GM12878 (cell line): ENCODE data around the gene SLAMF9. TPM values are rescaled to one million over a fixed set of nuclear protein-coding genes. Genes with fewer than 3 reads are reported as not detected.

Source experiments
- ATAC-seq: fragments of 200-7000 bp; cut with Tn5 transposase; 3 replicates; pipeline ENCODE4 v1.9.1; 2020; ENCODE audit warnings: mild to moderate bottlenecking, moderate library complexity
- BruUV-seq: library from RNA; stranded (reverse); fragments of 400-500 nt; replicated peaks from 2 replicates; lab custom pipeline; 2021; lab: Mats Ljungman, UMichigan
- CTCF ChIA-PET: fragments of 300-600 bp; sonication (Branson Sonifier 250); formaldehyde crosslinking; extraction: SDS; loops from one replicate; lab custom pipeline; 2021; ENCODE audit warnings: inconsistent platforms; lab: Yijun Ruan, JAX
- POLR2A ChIA-PET: fragments of 350-600 bp; formaldehyde crosslinking; extraction: SDS; loops from one replicate; lab custom pipeline; 2021; ENCODE audit warnings: inconsistent platforms; lab: Charles Lee
- RAD21 ChIA-PET: fragments of 300-600 bp; sonication (Branson Sonifier 250); formaldehyde crosslinking; loops from one replicate; lab custom pipeline; 2023; ENCODE audit warnings: antibody characterized with exemption; ENCODE audit not compliant: unreplicated experiment; lab: Charles Lee
- SMC1A ChIA-PET: fragments of 300-600 bp; sonication (Branson Sonifier 250); formaldehyde crosslinking; loops from one replicate; lab custom pipeline; 2023; ENCODE audit not compliant: unreplicated experiment, uncharacterized antibody; lab: Charles Lee
- DNase-seq: peaks from one replicate; pipeline ENCODE4 v3.0.0-alpha.2; 2011; ENCODE audit warnings: low read depth, low spot score
- FAIRE-seq: peaks from 3 replicates; lab custom pipeline; 2011; peaks lifted over from hg19 to GRCh38; lab: Jason Lieb, UNC
- H2AFZ ChIP-seq: 2 replicates; pipeline ENCODE4 v1.6.0; 2011; ENCODE audit warnings: low read depth, low read length, control low read depth; ENCODE audit not compliant: control insufficient read depth
- H3K27ac ChIP-seq: 2 replicates; pipeline ENCODE4 v1.5.1; 2011; ENCODE audit warnings: control low read depth; ENCODE audit not compliant: control insufficient read depth, insufficient read depth
- H3K27me3 ChIP-seq, 2 experiments: replicated peaks in 1 of 2; 2 replicates each; pipeline versions ENCODE4 v1.6.0 to v1.6.1; 2011; ENCODE audit warnings: low read length in 1 of 2; ENCODE audit not compliant: control insufficient read depth in 2 of 2, insufficient read depth in 2 of 2
- H3K36me3 ChIP-seq, 2 experiments: 2 replicates each; pipeline ENCODE4 v1.5.1; 2011; ENCODE audit warnings: low read length in 1 of 2; ENCODE audit not compliant: control insufficient read depth in 2 of 2, insufficient read depth in 2 of 2
- H3K4me1 ChIP-seq: 2 replicates; pipeline ENCODE4 v1.6.1; 2011; ENCODE audit warnings: mild to moderate bottlenecking, low read length, moderate library complexity, mixed read lengths; ENCODE audit not compliant: control insufficient read depth, insufficient read depth
- H3K4me2 ChIP-seq: 2 replicates; pipeline ENCODE4 v1.6.0; 2011; ENCODE audit warnings: control low read depth; ENCODE audit not compliant: control insufficient read depth, insufficient read depth
- H3K4me3 ChIP-seq: fragments of 200-600 bp; sonication (generic); 2 replicates; pipeline ENCODE4 v1.5.1; 2016
- H3K79me2 ChIP-seq: 2 replicates; pipeline ENCODE4 v1.6.0; 2011; ENCODE audit warnings: low read length; ENCODE audit not compliant: control insufficient read depth, insufficient read depth
- H3K9ac ChIP-seq: 2 replicates; pipeline ENCODE4 v1.8.0; 2011; ENCODE audit warnings: low read length, control low read depth, mixed read lengths; ENCODE audit not compliant: control insufficient read depth, insufficient read depth
- H3K9me3 ChIP-seq: replicated peaks from 3 replicates; pipeline ENCODE4 v1.5.1; 2011; ENCODE audit warnings: mild to moderate bottlenecking, low read length; ENCODE audit not compliant: control insufficient read depth, insufficient read depth
- H4K20me1 ChIP-seq: 2 replicates; pipeline ENCODE4 v1.6.0; 2011; ENCODE audit not compliant: control insufficient read depth, insufficient read depth
- IRF5 ChIP-seq: fragments of 450-650 bp; IDR thresholded peaks from 2 replicates; pipeline ENCODE4 v1.6.1; 2017; ENCODE audit warnings: borderline replicate concordance
- JUNB ChIP-seq: IDR thresholded peaks from 2 replicates; pipeline ENCODE4 v1.6.1; 2016; ENCODE audit warnings: antibody characterized with exemption, mild to moderate bottlenecking
- KAT2A ChIP-seq: conservative IDR thresholded peaks from 2 replicates; pipeline ENCODE4 v1.6.1; 2011; ENCODE audit warnings: low read depth, low read length; ENCODE audit not compliant: control insufficient read depth
- MEF2B ChIP-seq: fragments of 450-650 bp; IDR thresholded peaks from 2 replicates; pipeline ENCODE4 v1.6.1; 2018; ENCODE audit warnings: mild to moderate bottlenecking, moderate library complexity; ENCODE audit not compliant: partially characterized antibody, poor library complexity, severe bottlenecking
- NFIC ChIP-seq: IDR thresholded peaks from 2 replicates; pipeline ENCODE4 v1.6.1; 2012; ENCODE audit warnings: low read depth, mild to moderate bottlenecking, inconsistent platforms, low read length, moderate library complexity
- POLR2AphosphoS2 ChIP-seq: IDR thresholded peaks from 2 replicates; pipeline ENCODE4 v1.6.1; 2011; ENCODE audit warnings: low read depth, mild to moderate bottlenecking, low read length, improper control_type of control experiment, moderate library complexity
- RB1 ChIP-seq: fragments of 450-650 bp; formaldehyde crosslinking; IDR thresholded peaks from 2 replicates; pipeline ENCODE4 v1.6.1; 2017; ENCODE audit warnings: mild to moderate bottlenecking, borderline replicate concordance
- SMAD1 ChIP-seq: fragments of 450-650 bp; IDR thresholded peaks from 2 replicates; pipeline ENCODE4 v1.6.1; 2018; ENCODE audit warnings: mild to moderate bottlenecking, low read depth; ENCODE audit not compliant: partially characterized antibody
- TBL1XR1 ChIP-seq: IDR thresholded peaks from 2 replicates; pipeline ENCODE4 v1.6.1; 2012; ENCODE audit warnings: low read depth, low read length, improper control_type of control experiment
- ZBTB40 ChIP-seq: fragments of 450-650 bp; IDR thresholded peaks from 2 replicates; pipeline ENCODE4 v1.6.1; 2016; ENCODE audit warnings: mild to moderate bottlenecking, moderate library complexity, borderline replicate concordance
- ZNF24 ChIP-seq: fragments of 450-650 bp; IDR thresholded peaks from 2 replicates; pipeline ENCODE4 v1.6.1; 2017; ENCODE audit warnings: antibody characterized with exemption, mild to moderate bottlenecking
- ZNF384 ChIP-seq: IDR thresholded peaks from 2 replicates; pipeline ENCODE4 v1.6.1; 2012; ENCODE audit warnings: low read depth, mild to moderate bottlenecking, low read length, improper control_type of control experiment, borderline replicate concordance
- WGBS: methylation state at CpG from one replicate; pipeline ENCODE4 v1.1.6; 2016; ENCODE audit warnings: low lambda C conversion rate; ENCODE audit not compliant: insufficient replicate concordance, insufficient coverage; ENCODE audit errors: missing lambda C conversion rate; 5-methylcytosine and 5-hydroxymethylcytosine counted together
- in situ Hi-C: fragments of 300-500 bp; cut with MboI; formaldehyde crosslinking; loops from 9 replicates; pipeline ENCODE4 v1.14.3; 2018; ENCODE audit warnings: mixed read lengths
- intact Hi-C: fragments of 100-400 bp; cut with micrococcal nuclease; formaldehyde crosslinking; loops from one replicate; pipeline ENCODE4 v1.14.2; 2022; ENCODE audit not compliant: unreplicated experiment
- polyA plus RNA-seq, 11 experiments: library from polyadenylated mRNA; depleted of rRNA in 4 of 11; unstranded in 6 of 11; stranded (reverse) in 5 of 11; fragments of >200 nt; fragmentation: Nextera tagmentation in 4 of 11; fragmentation: Illumina TruSeq in 1 of 11; extraction: Ambion mirVana in 4 of 11; extraction: Trizol in 1 of 11; gene quantifications; 1 replicate in 1 of 11; 2 replicates in 10 of 11; pipeline versions ENCODE4 v1.2.1 to v1.2.3, GENCODE V29; 2011 to 2016; ENCODE audit warnings: inconsistent platforms in 2 of 11, missing spikeins in 2 of 11, low read depth in 1 of 11
- total RNA-seq, 4 experiments: library from RNA; depleted of rRNA in 3 of 4; stranded (reverse); fragments of >200 nt in 3 of 4; fragmentation: Illumina TruSeq in 1 of 4; extraction: Trizol in 1 of 4; gene quantifications; 2 replicates each; pipeline versions ENCODE4 v1.2.1 to v1.2.3, GENCODE V29; 2013 to 2021
- TF ChIP-seq, protein P1 (sequence below): fragments of 450-650 bp; conservative IDR thresholded peaks from 2 replicates; pipeline ENCODE4 v1.6.1; 2017; ENCODE audit warnings: mild to moderate bottlenecking, moderate library complexity
- TF ChIP-seq, protein P2 (sequence below): IDR thresholded peaks from 2 replicates; pipeline ENCODE4 v1.6.1; 2012; ENCODE audit warnings: low read length, inconsistent platforms
- TF ChIP-seq, protein P3 (sequence below): IDR thresholded peaks from 2 replicates; pipeline ENCODE4 v1.6.1; 2011; ENCODE audit warnings: low read depth, low read length, improper control_type of control experiment, borderline replicate concordance

SLAMF9 gene
- total and polyA plus RNA-seq, 10 of the 15 experiments (the other 5 are each of a cell fraction or from before 2014, with no cell fraction given): not detected

GRCh38 chr1:159980076-159980475 lies 26.0 kb upstream of the SLAMF9 start:
- WGBS: 4% methylated on average over 6 of the region's 6 CpGs
- Histone ChIP-seq H4K20me1 (no peaks in the 10 kb centered on the region), H3K9me3 (no peaks in the 10 kb centered on the region), H3K79me2 (no peaks in the 10 kb centered on the region), H3K4me1 (no peaks in the 10 kb centered on the region), H3K27me3 (peaks cover 0 to 2% of the 10 kb centered on the region in 2 experiments; a peak in 1 of 4 replicates), H3K27ac (no peak overlapping the region), H3K4me3 (no peak overlapping the region), H2AFZ (no peak overlapping the region), H3K36me3 (no peaks in the 10 kb centered on the region), H3K4me2 (no peak overlapping the region), H3K9ac (no peak overlapping the region)
- ChIA-PET RAD21 (no interaction called here), POLR2A (no interaction called here), CTCF (no interaction called here), SMC1A (no interaction called here)
- no peak for ATAC-seq
- intact Hi-C loops (no loop called here), in situ Hi-C loops (no loop called here)
- no TSS peak for BruUV-seq
- DNase-seq: no peak
- no peak for FAIRE-seq
- TF ChIP-seq, protein P1, sequence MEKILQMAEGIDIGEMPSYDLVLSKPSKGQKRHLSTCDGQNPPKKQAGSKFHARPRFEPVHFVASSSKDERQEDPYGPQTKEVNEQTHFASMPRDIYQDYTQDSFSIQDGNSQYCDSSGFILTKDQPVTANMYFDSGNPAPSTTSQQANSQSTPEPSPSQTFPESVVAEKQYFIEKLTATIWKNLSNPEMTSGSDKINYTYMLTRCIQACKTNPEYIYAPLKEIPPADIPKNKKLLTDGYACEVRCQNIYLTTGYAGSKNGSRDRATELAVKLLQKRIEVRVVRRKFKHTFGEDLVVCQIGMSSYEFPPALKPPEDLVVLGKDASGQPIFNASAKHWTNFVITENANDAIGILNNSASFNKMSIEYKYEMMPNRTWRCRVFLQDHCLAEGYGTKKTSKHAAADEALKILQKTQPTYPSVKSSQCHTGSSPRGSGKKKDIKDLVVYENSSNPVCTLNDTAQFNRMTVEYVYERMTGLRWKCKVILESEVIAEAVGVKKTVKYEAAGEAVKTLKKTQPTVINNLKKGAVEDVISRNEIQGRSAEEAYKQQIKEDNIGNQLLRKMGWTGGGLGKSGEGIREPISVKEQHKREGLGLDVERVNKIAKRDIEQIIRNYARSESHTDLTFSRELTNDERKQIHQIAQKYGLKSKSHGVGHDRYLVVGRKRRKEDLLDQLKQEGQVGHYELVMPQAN: no peak
- TF ChIP-seq KAT2A (no peak), RB1 (no peak), MEF2B (no peak), TBL1XR1 (no peak), SMAD1 (no peak), POLR2AphosphoS2 (no peak), ZNF384 (no peak), ZNF24 (no peak), IRF5 (no peak), ZBTB40 (no peak), JUNB (no peak), NFIC (no peak)
- TF ChIP-seq, protein P2, sequence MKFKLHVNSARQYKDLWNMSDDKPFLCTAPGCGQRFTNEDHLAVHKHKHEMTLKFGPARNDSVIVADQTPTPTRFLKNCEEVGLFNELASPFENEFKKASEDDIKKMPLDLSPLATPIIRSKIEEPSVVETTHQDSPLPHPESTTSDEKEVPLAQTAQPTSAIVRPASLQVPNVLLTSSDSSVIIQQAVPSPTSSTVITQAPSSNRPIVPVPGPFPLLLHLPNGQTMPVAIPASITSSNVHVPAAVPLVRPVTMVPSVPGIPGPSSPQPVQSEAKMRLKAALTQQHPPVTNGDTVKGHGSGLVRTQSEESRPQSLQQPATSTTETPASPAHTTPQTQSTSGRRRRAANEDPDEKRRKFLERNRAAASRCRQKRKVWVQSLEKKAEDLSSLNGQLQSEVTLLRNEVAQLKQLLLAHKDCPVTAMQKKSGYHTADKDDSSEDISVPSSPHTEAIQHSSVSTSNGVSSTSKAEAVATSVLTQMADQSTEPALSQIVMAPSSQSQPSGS: no peak
- TF ChIP-seq, protein P3, sequence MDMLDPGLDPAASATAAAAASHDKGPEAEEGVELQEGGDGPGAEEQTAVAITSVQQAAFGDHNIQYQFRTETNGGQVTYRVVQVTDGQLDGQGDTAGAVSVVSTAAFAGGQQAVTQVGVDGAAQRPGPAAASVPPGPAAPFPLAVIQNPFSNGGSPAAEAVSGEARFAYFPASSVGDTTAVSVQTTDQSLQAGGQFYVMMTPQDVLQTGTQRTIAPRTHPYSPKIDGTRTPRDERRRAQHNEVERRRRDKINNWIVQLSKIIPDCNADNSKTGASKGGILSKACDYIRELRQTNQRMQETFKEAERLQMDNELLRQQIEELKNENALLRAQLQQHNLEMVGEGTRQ: no peak
